ENCODE results near the gene CZIB.

Gene CZIB

DNA sequence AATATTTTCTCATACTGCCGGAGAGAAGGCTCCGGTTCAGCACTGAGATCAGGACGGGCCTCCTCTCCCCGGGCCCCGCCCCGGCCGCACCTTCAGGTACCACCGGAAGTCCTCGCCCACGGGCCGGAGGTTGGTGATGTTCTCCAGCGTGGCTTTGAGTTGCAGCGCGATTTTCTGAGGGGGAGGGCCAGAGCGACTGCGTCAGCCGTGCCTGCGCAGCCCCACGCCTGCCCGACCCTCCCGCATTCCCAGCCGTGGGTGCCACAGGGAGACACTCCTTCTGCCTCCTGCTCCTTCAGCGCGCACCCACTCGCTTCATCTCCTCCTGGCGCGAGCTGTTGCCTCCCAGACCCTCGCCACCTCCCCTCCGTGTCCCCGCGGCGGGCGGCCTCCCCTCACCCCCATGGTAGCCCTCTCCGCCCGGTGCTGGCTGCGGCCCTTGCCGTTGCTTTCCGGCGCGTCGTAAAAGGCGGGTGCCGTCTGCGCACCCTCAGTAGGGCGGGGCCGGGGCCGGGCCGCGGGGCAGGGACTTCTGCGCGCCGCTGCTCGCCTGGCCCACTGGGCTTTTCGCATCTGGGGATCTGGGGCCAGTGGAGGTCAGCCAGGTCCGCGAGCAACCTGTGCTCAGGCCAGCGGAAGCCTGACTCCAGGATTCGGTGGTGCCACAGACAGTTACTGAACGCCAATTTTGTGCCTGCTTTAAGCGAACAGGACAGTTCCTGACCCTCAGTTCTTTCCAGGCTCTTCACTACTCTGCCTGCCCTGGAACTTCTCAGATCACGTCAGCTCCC lies at the start of gene CZIB:
TSS of gene CZIB (minus strand) at position 464 of the 791 bp plus-strand sequence. CDS start at position 405, 59 bp downstream.
- peak; percentile 73 to 97 (median 91) for DNase-seq

DNA sequence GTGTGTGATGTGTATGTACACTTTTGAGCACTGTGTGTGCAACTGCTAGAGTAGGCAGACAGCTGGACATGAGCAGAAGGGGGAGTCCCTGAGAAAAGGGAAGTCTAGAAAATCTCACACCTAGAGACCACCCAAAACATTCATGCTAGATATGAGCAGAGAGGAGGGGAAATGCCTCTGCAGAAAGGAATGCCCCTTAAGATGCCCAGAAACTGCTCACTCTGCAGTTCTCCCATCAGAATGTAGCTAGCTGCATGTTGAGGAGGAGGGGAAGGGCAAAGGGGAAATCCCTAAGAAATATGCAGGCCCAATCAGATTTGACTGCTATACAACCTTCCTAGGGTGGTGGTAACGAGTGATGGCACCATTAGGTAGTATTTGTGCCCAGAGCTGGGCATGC lies 49.7 kb upstream of the CZIB start:
- no peak for DNase-seq

DNA sequence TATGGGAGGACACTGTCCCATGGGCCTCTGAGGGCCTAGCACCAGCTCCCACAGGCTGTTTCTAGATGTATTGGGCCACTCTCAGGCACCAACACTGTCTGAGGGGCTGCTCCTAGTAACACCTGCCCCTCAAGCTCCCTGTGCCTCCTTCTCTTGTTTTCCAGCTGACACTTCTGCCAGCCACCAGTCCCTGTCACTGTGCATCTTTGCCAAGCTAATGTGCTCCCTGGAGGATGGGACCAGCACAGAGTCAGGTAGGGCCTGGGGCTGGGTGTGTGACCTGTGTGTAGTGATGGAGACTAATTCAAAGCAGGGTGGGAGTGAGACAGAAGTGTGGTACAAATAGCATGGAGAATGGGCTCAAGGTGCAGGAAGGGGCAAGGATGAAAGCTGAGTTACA lies 47.3 kb upstream of the CZIB start:
- DNase-seq = no peak

DNA sequence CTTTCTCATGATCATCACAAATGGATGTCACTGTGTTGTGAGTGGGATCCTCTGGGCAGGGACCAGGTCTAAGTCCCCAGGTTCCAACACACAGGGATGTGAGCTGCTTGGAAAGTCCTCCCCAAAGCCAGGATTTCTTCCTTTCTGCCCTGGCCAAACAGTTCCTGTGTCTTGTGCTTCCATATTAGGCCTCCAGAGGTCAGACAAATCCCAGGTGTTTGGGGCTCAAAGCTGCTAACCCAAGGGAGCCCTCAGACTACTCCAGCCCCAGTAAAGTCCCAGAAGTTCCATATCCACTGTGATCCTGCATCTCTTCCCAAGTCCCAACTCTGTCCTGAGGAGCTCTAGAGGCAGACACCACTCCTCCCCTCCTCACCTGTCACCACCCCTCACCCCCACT lies 45.6 kb upstream of the CZIB start:
- no peak for DNase-seq

DNA sequence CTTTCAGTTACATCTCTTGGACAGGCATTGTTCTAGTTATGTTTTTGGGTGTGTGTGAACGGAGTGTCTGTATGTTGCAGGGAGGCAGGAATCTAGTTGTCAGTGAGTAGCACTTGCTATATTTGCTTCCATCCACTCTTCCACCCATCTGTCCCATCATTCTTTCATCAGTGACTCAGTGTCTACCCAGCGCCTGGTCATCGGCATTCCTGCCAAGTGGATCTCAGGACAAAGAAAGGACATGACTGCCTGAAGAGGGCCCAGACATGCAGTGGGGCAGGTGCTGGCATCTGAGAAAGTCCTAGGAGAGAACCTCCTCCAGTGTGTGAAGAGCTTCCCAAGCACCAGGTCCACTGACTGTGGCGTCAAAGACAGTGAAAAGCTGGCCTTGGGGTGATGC lies 45.1 kb upstream of the CZIB start:
- no peak for DNase-seq

DNA sequence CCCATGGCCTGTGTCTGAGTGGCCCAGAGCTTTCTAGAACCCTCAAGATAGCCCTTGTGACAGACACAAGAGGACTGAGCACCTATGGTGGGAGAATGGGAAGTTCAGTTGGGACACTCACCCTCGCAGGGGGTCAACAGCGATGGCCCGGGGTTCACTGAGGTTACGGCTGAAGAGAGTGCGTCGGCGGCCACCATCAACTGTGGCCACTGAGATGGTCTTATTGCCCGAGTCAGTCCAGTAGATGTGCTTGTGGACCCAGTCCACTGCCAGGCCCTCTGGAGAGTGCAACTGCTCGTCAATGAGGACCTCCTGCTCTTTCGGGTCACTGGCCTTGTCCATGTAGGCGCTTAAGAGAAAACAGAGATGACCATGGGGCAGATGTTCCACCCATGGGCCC lies 43.6 kb upstream of the CZIB start:
- no peak for DNase-seq

DNA sequence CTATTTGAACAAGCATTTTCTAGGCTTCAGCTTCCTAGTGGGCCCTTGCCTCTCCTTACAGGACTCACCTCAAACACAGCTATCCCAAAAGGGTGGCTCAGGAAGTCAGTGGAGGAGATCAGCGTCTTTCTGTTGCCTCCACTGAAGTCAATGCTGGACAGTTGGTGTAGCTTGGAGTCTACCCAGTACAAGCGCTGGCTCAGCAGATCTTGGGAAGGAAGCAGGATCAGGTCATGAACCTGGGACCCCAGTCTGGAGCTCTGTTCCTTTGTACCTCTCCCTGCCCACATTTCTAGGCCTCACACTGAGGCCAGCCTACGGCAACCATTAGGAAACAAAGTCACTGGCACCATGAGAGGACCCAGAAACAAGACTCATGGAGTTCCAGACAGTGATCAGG lies 41.6 kb upstream of the CZIB start:
- no peak for DNase-seq

DNA sequence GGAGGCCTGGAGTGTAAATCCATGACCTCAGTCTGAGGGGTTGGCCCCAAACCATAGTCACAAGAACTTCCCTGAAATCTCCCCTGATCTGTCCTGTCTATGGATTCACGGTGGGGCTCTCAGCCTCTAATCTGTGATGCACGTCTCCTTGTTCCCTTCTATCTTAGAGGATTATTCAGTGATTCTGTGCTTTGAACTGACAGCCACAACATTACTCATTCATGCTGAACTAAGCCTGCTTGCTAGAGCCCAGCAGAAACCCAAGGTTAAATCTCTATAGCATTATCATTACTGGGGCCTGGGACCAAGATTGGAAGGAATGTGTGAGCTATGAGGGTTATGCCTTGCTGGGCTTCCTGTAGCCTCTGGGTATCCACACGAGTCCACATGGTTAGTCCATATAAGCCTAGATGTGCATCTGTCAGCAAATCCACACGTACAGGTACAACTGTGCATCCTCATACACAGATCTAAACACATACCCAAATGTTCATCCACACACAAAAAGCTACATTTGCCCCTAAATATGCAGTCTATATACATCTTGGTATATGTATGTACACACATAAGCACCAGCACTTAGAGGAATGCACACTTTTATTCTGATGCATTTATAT lies 40.3 kb upstream of the CZIB start:
- no peak for DNase-seq

DNA sequence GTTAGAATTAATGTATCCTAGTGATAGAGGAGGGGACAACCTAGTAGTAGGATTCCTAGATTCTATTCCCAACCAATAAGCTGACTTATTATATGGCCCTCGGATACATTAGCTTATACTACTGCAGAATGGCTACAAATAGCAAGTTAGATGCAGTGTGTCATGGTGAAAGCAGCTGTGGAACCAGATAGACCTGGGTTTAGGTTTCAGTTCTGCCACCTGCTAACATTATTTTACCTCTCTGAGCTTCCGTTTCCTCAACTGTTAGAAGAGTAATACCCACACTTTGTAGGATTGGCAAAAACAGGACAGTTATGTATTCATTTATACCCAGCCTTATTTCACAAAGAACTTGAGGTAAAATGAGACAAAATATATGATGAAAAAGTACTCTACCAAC lies 39.5 kb upstream of the CZIB start:
- no peak for DNase-seq

DNA sequence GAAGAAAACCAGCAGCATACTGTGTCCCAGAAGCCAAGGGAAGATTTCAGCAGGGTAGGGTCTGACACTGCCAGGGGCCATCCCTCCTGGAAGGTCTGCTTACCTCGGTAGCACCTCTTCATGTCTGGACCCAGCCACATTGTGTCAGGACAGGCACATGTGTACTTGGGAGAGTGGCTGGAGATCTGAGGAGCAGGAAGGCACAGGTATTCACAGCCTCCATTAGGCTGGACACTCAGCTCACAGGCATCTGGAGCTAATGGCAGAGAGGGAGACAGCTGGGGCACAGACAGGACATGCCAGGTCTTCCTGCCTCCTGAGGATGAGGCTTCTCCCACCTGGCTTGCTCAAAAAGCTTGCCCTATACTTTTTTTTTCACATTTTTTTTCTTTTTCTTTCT lies 37.8 kb upstream of the CZIB start:
- no peak for DNase-seq

DNA sequence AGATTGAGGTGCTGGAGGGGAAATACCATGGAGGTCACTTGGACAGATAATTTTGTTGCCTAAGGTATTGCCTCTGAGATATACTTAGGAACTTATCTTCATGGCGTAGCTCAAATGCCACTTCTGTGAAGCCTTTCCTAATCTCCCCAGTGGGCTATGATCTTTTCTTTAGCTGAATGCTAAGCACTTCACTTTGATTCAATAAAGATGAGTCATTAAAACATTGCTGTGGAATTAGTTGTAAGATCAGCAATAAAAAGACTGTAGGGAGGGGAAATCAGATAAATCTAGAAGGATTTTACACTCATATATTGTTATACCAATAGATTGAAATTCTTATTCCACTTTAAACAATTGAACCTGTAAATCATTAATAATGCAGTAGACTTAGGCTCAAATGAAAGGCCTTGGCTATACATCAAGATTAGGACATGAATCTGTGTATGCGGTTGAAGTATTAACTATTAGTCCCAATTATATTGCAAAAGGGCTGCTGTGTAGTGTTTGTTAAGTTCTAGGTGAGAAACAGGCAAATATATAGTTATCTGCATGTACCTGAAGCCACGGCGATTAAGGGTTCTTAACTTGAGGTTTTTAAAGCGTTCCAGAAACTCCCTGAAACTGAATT lies 37.1 kb upstream of the CZIB start:
- DNase-seq = no peak

DNA sequence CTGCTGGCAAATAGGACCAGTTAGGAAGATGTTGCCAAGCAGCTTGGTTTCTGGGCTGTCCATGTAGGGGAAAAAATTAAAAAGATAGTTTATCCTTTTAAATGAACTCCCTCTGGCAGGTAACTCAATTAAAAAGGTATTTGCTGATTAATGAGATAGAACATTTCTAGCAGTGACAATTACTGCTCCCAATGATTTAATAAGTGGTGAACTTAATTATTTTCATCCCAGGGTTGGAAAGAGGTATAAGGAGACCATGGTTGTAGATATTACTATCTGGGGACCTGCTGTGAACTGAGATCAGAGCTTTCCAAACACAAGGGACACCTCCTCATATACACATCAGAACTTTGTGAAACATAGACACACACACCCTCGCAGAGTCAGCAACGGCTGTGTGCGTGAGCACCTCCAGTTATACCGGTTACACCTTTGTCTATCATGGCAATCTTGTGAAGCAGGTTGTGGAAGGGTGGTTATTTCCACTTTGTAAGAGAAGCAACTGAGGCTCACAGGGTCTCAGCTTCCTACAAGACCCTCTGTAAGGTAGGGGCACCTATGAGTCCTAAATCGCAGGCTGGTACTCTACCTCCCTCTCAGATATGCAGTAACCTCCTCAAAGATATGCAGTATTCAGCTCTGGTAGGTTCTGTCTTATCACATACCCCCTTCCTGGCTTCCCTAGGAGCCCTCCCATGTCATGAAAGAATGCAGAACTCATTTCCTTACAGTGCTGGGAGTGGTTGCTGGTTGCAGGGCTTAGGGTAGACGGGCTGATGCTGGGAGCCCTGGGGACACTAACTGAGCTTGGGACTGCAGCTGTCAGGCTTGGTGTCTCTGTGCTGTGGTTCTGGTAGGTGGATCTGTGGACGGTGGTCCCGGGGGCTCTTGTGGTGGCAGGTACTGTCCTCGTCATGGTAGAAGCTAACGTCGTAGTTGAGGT lies 36.3 kb upstream of the CZIB start:
- DNase-seq = no peak

DNA sequence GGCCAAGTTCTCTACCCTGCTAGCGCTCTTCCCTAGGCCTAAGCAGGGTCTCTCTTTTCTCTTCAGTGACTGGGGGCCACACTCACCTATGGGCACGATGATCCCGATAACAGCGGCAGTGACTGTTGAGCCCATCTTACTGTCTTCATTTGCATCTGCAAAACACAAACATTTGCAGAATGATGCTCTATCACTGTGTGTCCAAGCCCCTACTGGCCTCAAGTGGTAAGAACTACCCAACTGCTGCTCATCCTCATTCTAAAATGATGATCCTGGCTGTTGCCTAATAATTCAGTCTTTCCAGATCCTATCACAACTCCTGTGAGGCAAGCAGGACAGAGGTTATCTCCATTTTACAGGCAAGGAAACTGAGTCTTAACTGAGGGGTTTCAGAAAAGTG lies 34.6 kb upstream of the CZIB start:
- DNase-seq = no peak

DNA sequence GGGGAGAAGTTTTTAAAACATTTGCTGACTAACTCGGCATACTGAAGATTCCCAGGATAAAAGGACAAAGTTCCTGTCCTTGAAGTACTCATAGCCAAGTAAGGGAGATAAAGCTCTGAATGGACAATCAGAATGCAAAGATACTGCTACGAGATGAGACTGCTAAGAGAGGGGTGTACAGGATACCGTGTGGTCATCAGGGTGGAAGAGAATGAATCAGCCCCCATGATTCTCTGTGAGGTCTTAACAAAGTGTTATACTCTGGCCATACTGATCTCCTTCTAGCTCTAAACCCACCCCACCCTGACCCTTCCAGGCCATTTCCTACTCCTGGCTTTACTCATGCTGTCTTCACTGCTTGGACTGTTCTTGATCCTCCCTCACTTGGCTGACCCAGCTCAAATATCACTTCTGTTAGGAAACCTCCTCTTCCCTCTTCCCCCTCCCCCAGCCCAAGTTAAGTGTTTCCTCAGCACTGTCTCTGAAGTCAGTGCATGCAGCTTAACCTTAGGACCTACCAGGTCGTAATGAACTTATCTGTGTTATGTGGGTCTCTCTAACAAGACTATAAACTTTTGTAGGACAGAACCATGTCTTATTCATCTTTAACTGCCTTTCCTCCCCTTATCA lies 33.7 kb upstream of the CZIB start:
- DNase-seq = no peak

DNA sequence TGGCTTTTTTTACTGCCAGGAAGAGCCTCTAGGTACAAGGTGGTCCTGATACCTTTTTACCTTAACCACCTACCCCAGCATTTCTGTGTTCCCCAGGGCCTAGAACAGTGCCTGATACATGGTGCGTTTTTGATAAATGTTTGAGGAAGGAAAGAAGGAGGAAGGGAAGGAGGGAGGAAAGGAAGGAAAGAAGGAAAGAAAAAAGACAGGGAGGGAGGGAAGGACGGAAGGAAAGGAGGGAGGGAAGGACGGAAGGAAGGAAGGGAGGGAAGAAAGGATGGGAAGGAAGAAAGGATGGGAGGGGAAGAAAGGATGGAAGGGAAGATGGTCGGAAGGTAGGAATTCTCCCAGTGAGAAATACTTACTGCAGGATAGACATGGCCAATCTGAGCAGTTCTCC lies 29.9 kb upstream of the CZIB start:
- no peak for DNase-seq

DNA sequence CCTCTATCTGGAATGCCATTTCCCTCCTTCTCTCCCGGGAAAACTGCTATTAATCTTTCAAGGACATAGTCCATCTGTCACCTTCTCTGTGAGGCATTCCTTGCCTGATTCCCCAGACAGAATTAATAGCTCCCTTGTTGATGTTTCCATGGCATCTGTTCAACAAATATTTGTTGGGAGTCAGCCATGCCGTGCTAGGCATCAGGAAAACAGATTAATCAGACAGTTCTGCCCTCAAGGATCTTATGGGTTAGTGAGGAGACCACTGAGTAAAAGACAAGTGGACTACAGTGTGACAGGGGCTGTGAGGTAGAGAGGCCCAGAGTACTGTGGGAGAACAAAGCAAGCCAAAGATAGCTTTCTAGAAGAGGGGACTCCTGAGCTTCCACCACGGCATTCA lies 29.3 kb upstream of the CZIB start:
- DNase-seq = no peak

DNA sequence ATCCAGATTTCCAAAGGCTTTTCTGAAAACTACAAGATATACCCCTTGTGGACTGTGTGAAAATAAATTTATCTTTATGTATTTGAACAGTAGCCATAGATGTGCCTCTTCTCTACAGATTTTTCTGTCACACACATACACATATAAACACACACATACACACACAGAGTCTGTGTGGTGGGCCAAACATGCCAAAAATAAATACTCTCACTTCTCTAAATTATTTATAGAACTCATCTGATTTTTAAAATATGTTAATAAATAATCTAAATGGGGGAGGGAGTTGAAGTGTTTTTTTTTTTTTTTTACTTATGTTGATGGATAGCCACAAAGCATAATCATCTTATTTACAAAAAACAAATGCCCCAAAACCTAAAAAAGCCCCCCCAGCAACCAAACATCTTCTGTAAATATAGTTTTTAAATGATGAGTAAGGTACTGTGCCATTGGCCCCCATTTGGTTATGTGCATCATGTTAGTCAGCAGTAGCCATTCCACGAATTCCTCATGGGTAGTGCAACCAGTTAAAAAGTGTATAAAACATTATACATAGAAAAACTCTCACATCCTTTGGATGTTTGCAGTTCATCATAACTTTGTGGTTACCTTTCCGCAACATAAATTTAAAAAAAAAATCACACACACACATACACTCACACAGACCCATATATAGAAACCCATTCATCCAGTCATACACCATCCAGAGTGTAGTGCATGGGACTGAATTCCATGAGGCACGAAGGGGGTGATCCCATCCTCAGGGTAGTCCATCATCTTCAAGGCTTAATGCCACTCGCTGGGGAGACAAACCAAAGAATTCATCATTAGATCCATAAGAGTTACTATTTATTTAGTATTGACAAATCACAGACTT lies 26.1 kb upstream of the CZIB start:
- no peak for DNase-seq

DNA sequence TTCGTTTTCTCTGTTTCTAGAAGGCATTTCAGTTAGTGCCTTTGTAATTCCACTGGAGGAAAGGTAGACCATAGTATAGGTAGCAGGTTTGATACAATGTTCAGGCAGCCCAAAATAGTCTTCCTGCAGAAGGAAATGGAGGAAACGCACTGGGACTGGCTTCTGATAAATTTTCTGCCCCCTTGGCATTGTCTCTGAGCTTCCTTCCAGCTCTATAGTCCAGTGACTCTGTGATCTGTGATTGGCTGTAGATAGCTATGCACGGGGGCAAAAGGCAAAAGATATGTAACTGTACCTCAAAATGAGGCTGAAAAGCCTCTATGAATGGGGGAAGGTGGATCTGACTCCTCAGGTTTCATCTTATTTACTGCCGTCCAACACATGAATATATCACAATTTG lies 23.7 kb upstream of the CZIB start:
- DNase-seq = no peak

DNA sequence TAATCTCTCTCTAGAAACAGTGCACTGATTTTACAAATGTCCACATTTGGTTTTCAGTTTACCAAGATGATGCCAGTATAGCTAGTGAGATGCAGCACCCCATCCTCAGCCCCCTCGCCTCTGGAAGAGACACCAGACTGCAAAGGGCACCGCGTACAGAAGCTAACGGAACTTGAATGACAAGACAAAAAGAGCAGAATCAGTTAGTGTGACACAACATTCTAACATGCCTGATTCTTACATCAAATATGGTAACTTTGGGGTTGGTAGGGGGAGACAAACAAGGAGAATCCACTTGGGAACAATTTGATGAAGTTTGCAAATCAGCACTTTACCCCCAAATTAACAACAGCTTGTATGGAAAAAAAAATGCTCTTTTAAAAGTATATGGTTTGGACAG lies 21.9 kb upstream of the CZIB start:
- DNase-seq = no peak

DNA sequence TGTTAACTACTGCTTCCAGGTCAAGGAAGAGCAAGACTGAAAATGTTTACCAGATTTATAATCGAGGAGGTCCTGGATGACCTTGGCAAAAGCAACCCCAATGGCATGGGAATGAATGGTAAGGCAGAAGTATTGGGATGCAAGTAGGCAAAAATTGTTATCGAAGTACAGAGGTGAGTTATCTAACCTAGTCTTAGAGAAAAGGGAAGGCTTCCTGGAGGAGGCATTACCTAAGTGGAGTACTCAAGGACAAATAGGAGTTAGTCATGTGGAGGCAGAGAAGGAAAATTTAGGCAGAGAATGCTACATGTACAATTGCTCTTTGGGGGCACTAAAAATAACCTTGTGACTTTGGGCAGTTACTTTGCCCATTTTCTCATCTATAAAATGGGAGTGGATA lies 21.4 kb upstream of the CZIB start:
- DNase-seq = no peak
